Activated naive CD8-positive, alpha-beta T cell treated with anti-CD3 and anti-CD28 coated beads, Interleukin-2, amount 10 ng/mL, durations not matched to agents 7 days and 5 days (primary cell): ENCODE results near the gene MOB4. TPM values are rescaled to one million over a fixed set of nuclear protein-coding genes. Genes with fewer than 3 reads are reported as not detected.
A peak's percentile ranks its signal among the peaks of the same experiment; 100 is the strongest.
"Not testable (repeated sequence)": the region's sequence is repeated elsewhere in the genome, so short reads cannot be mapped to it uniquely, and the experiment has no call there.

Experiments
- ATAC-seq: fragments of 150-1000 bp; cut with Tn5 transposase; one replicate; pipeline ENCODE4 v1.10.0; 2021; ENCODE audit warnings: low read depth, moderate library complexity
- POLR2A ChIA-PET: fragments of 350-600 bp; sonication (Branson Sonifier 250); formaldehyde crosslinking; loops from one replicate; lab custom pipeline; 2021; ENCODE audit warnings: antibody characterized with exemption; lab: Charles Lee
- DNase-seq: peaks from one replicate; pipeline ENCODE4 v3.0.0; 2021
- H3K27ac Mint-ChIP-seq: one replicate; pipeline ENCODE4 v1.8.0; 2022; ENCODE audit warnings: mild to moderate bottlenecking, mixed read lengths
- H3K27me3 Mint-ChIP-seq: one replicate; pipeline ENCODE4 v1.8.0; 2022; ENCODE audit warnings: mild to moderate bottlenecking, moderate library complexity, mixed read lengths
- H3K36me3 Mint-ChIP-seq: one replicate; pipeline ENCODE4 v1.8.0; 2021; ENCODE audit warnings: mild to moderate bottlenecking, mixed read lengths
- H3K4me1 Mint-ChIP-seq: one replicate; pipeline ENCODE4 v1.8.0; 2021; ENCODE audit warnings: mixed read lengths
- H3K4me3 Mint-ChIP-seq: one replicate; pipeline ENCODE4 v1.8.0; 2022; ENCODE audit warnings: mild to moderate bottlenecking, moderate library complexity, mixed read lengths
- H3K9me3 Mint-ChIP-seq: one replicate; pipeline ENCODE4 v1.8.0; 2021; ENCODE audit warnings: mixed read lengths
- total RNA-seq, 2 experiments: library from RNA; stranded (reverse); gene quantifications; one replicate each; pipeline ENCODE4 v1.2.3, GENCODE V29; 2021

Gene MOB4
- total RNA-seq, 2 experiments from 2014 or later, result 17.2 to 18.1 TPM

DNA sequence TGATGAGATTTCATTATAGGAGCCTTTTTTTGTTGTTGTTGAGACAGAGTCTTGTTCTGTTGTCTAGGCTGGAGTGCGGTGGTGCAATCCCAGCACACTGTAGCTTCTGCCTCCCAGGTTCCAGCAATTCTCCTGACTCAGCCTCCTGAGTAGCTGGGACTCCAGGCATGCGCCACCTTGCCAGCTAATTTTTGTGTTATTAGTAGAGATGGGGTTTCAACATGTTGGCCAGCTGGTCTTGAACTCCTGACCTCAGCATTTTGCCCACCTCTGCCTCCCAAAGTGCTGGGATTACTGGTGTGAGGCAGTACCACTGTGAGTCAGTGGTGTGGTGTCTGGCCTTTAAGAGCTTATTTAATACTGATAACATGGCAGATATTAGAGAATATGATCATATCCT, 60.1 kb downstream of the MOB4 start:
- H3K9me3 Mint-ChIP-seq, result peaks cover 12% of the 10 kb centered on the region
- H3K27ac Mint-ChIP-seq, result no peak overlapping the region
- POLR2A ChIA-PET, result no interaction called here
- no peak overlapping the region for H3K4me3 Mint-ChIP-seq
- peaks cover 25% of the 10 kb centered on the region for H3K36me3 Mint-ChIP-seq
- DNase-seq (no peak), ATAC-seq (no peak)
- no peaks in the 10 kb centered on the region for H3K4me1 Mint-ChIP-seq
- H3K27me3 Mint-ChIP-seq, result no peaks in the 10 kb centered on the region

DNA sequence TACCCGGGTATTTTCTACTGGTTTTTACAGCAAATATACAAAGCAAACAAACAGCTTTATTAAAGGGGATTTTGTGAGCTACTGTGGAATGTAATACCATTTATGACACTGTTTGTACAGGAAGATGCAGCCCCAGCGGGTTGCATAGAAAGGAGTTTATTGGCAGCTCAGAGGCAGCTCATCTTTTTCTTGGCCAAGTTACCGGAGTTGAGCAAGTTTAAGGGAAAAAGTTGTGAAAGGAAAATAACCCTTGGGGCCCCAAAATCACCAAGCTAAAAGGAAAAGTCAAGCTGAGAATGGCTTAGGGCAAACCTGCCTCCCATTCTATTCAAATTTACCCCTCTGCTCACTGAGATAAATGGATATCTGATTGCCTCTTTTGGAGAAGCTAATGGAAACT, 60.8 kb downstream of the MOB4 start:
- DNase-seq, result no peak
- Mint-ChIP-seq H3K4me1 (no peaks in the 10 kb centered on the region), H3K9me3 (peaks cover 12% of the 10 kb centered on the region), H3K27me3 (no peaks in the 10 kb centered on the region), H3K27ac (no peak overlapping the region), H3K36me3 (peaks cover 25% of the 10 kb centered on the region), H3K4me3 (no peak overlapping the region)
- POLR2A ChIA-PET, result no interaction called here
- ATAC-seq, result no peak

DNA sequence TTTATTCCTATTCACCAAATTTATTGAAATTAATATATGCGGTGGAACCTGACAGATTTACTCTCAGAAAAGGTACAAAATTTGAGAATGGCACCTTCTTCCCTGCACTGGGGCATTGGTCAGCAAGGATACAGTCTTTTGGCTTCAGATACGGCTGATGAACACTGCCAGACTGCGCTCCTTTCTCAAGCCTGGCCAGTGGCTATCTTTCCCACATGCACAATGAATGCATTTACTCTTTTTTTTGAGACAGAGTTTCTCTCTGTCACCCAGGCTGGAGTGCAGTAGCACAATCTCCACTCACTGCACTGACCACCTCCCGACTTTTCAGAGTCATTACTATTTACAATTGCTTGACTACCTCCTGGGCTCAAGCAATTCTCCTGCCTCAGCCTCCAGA, 61.6 kb downstream of the MOB4 start:
- H3K27me3 Mint-ChIP-seq, result no peaks in the 10 kb centered on the region
- H3K27ac Mint-ChIP-seq, result no peak overlapping the region
- DNase-seq (no peak), ATAC-seq (no peak)
- POLR2A ChIA-PET, result no interaction called here
- peaks cover 19% of the 10 kb centered on the region for H3K36me3 Mint-ChIP-seq
- peaks cover 9% of the 10 kb centered on the region for H3K9me3 Mint-ChIP-seq
- H3K4me1 Mint-ChIP-seq, result no peaks in the 10 kb centered on the region
- H3K4me3 Mint-ChIP-seq, result no peak overlapping the region

DNA sequence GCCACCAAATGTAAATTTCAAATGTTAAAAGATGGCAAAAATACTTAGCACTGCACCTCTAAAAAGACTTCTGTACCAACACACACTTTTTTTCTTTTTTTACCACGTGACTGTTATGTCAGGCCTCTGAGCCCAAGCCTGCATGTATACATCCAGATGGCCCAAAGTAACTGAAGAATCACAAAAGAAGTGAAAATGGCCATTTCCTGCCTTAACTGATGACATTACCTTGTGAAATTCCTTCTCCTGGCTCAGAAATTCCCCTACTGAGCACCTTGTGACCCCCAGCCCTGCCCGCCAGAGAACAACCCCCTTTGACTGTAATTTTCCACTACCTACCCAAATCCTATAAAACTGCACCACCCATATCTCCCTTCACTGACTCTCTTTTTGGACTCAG, 62.4 kb downstream of the MOB4 start:
- POLR2A ChIA-PET, DNase-seq, H3K9me3 Mint-ChIP-seq: not testable (repeated sequence)

DNA sequence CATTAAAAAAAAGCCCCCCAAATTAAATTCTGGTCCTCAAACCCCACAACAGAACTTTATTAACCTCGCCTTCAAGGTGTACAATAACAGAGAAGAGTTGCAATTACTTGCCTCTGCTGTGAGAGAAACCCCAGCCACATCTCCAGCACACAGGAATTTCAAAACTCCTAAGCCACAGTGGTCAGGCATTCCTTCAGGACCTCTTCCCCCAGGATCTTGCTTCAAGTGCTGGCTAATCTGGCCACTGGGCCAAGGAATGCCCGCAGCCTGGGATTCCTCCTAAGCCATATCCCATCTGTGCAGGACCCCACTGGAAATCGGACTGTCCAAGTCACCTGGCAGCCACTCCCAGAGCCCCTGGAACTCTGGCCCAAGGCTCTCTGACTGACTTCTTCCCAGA, 64.3 kb downstream of the MOB4 start:
- H3K27ac Mint-ChIP-seq, ATAC-seq, H3K36me3 Mint-ChIP-seq, H3K27me3 Mint-ChIP-seq, DNase-seq, H3K4me1 Mint-ChIP-seq, H3K9me3 Mint-ChIP-seq, H3K4me3 Mint-ChIP-seq, POLR2A ChIA-PET: not testable (repeated sequence)

More for the DNA sequence above, 62.4 kb downstream of the MOB4 start:
- not testable (repeated sequence) for H3K27ac Mint-ChIP-seq, H3K27me3 Mint-ChIP-seq, H3K4me3 Mint-ChIP-seq, ATAC-seq, H3K4me1 Mint-ChIP-seq
- H3K36me3 Mint-ChIP-seq, result peaks cover 11% of the 10 kb centered on the region

DNA sequence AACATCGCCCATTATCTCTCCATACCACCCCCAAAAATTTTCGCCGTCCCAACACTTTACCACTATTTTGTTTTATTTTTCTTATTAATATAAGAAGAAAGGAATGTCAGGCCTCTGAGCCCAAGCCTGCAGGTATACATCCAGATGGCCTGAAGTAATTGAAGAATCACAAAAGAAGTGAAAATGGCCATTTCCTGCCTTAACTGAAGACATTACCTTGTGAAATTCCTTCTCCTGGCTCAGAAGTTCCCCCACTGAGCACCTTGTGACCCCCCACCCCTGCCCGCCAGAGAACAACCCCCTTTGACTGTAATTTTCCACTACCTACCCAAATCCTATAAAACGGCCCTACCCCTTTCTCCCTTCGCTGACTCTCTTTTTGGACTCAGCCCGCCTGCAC, 71.4 kb downstream of the MOB4 start:
- DNase-seq, H3K9me3 Mint-ChIP-seq, ATAC-seq, H3K27me3 Mint-ChIP-seq, H3K36me3 Mint-ChIP-seq, H3K4me1 Mint-ChIP-seq, POLR2A ChIA-PET, H3K27ac Mint-ChIP-seq, H3K4me3 Mint-ChIP-seq: not testable (repeated sequence)

DNA sequence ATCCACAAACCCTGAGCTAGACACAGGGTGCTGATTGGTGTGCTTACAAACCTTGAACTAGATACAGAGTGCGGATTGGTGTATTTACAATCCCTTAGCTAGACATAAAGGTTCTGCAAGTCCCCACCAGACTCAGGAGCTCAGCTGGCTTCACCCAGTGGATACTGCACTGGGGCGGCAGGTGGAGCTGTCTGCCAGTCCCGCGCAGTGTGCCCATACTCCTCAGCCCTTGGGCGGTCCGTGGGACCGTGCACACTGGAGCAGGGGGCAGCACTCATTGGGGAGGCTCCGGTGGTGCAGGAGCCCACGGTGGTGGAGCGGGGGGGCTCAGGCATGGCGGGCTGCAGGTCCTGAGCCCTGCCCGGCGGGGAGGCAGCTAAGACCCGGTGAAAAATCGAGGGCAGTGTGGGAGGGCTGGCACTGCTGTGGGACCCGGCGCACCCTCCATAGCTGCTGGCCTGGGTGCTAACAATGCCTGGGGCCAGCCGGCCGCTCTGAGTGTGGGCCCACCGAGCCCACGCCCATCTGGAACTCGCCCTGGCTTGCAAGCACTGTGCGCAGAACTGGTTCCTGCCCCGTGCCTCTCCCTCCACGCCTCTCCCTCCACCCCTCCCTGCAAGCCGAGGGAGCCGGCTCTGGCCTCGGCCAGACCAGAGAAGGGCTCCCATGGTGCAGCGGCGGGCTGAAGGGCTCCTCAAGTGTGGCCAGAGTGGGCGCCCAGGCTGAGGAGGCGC, 75.6 kb downstream of the MOB4 start:
- H3K4me3 Mint-ChIP-seq, result no peak overlapping the region
- peaks cover 5% of the 10 kb centered on the region for H3K27me3 Mint-ChIP-seq
- ATAC-seq (no peak), DNase-seq (no peak)
- POLR2A ChIA-PET, result no interaction called here
- no peaks in the 10 kb centered on the region for H3K9me3 Mint-ChIP-seq
- H3K36me3 Mint-ChIP-seq, result no peaks in the 10 kb centered on the region
- no peak overlapping the region for H3K27ac Mint-ChIP-seq
- no peaks in the 10 kb centered on the region for H3K4me1 Mint-ChIP-seq

DNA sequence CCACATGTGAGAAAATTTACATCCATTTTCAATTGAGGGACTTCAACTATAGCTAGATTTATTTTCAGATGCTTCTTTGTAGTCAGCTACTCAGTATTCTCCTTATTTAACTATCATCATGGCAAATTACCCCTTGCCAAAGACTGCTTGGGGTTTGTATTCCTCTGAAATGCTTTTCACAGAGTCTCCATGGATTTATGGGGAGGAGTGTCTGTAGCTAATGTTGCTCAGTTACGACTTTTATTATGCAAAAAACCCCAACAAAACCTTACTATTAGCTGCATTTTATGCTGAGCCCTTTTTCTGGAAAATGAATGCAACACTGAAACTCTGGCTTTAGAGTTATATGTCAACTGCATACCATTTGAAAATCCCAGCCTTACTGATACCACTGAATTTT, 80.9 kb downstream of the MOB4 start:
- no peaks in the 10 kb centered on the region for H3K36me3 Mint-ChIP-seq
- H3K4me3 Mint-ChIP-seq, result no peak overlapping the region
- peaks cover 8% of the 10 kb centered on the region for H3K27me3 Mint-ChIP-seq
- peaks cover 4% of the 10 kb centered on the region for H3K4me1 Mint-ChIP-seq
- H3K27ac Mint-ChIP-seq, result no peak overlapping the region
- POLR2A ChIA-PET, result no interaction called here
- no peak for DNase-seq
- no peak for ATAC-seq
- H3K9me3 Mint-ChIP-seq, result no peaks in the 10 kb centered on the region

DNA sequence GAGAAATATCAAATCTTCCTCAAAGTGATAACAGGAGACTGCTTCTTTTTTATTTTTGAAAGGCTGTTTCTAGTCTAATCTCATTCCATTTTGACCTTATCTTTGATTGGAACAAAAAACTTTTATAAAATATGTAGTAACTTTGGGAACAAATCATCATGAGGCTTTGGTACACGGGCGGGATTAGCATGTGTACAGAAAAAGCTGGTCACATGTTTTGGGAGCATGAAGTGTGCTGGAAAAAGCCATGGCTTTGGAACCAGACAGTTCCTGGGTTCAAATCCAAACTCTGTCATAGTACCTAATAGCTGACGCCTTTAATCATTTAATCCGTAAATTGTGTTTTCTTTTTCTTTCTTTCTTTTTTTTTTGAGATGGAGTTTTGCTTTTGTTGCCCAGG, 81.3 kb downstream of the MOB4 start:
- no peak for ATAC-seq
- Mint-ChIP-seq H3K27ac (no peak overlapping the region), H3K4me3 (no peak overlapping the region), H3K9me3 (no peaks in the 10 kb centered on the region), H3K36me3 (no peaks in the 10 kb centered on the region), H3K4me1 (peaks cover 4% of the 10 kb centered on the region), H3K27me3 (peaks cover 8% of the 10 kb centered on the region)
- no peak for DNase-seq
- POLR2A ChIA-PET, result no interaction called here

DNA sequence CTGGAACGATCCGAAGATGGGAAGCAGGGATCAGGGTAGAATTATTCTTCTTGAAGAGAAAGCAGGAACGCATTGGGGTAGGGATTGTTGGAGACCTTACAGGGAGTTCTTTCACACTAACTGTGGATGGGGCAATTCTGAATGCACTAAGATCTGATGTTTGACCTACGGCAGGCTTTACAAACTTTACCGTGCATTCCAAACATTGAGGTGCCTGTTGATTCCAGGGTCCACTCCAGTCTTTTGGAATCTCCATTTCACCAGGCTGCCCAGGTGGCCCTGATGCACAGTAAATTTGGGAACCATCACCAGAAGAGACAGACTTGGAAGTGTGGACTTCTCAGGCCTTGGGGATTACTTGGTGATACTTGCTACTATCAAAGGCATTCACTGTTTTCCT, 82.6 kb downstream of the MOB4 start:
- Mint-ChIP-seq H3K36me3 (no peaks in the 10 kb centered on the region), H3K4me3 (no peak overlapping the region), H3K27me3 (peaks cover 8% of the 10 kb centered on the region), H3K9me3 (no peaks in the 10 kb centered on the region), H3K27ac (no peak overlapping the region), H3K4me1 (peaks cover 4% of the 10 kb centered on the region)
- no peak for DNase-seq
- ATAC-seq, result no peak
- POLR2A ChIA-PET, result no interaction called here

DNA sequence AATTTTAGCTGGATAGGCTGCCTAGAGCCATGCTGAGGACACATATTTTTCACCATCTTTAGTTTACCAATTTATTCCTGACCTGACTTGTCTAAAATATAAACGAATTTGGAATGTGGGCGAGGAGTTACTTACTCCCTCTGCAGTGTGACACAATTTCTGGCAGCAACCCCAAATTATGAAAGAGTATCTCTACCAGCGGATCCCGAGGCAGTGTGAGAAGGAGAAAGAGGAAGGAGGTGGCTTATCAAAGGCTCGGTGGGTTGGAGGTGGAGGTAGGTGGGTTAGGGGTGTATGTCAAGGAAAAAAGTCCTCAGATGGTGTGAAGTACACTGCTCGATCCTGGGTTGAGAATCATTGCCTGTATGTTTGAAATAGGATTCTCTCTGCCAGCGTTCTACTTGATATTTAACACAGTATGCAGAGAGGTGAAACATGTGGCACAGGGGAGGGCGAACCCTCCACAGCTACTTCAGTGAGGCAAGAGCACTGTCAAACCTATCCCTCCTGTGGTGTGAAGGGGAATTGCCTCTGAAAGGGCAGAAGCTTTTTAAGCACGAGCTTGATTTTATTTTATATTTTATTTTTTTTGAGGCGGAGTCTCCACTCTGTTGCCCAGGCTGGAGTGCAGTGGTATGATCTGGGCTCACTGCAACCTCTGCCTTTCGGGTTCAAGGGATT, 83.6 kb downstream of the MOB4 start:
- Mint-ChIP-seq H3K36me3 (no peaks in the 10 kb centered on the region), H3K4me3 (peak overlapping the region; percentile 23), H3K4me1 (peaks cover 4% of the 10 kb centered on the region), H3K27me3 (peaks cover 8% of the 10 kb centered on the region), H3K27ac (no peak overlapping the region), H3K9me3 (no peaks in the 10 kb centered on the region)
- DNase-seq (no peak), ATAC-seq (peak; percentile 89)
- POLR2A ChIA-PET, result no interaction called here

DNA sequence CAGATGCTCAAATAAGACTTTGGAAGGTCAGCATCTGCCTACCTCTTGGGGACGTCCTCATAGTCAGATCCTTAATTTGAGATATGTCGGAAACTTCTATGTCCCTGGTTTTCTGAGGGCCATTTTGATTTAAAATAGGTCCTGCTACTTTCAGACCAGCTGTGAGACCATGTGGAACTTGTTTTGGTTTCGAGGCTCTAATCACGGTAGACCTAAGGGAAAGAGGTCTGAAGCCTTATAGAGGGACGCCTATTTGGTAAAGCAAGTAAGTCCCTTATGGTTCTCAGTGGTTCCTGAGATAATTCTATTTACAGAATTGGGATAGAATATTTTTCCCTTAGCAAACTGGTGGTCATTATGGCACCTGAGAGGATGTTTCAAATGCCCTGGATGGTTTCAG, 84.4 kb downstream of the MOB4 start:
- H3K27me3 Mint-ChIP-seq, result peaks cover 3% of the 10 kb centered on the region
- H3K27ac Mint-ChIP-seq, result no peak overlapping the region
- peaks cover 4% of the 10 kb centered on the region for H3K4me1 Mint-ChIP-seq
- no peaks in the 10 kb centered on the region for H3K36me3 Mint-ChIP-seq
- ATAC-seq (no peak), DNase-seq (no peak)
- no peaks in the 10 kb centered on the region for H3K9me3 Mint-ChIP-seq
- H3K4me3 Mint-ChIP-seq, result no peak overlapping the region
- POLR2A ChIA-PET, result no interaction called here

DNA sequence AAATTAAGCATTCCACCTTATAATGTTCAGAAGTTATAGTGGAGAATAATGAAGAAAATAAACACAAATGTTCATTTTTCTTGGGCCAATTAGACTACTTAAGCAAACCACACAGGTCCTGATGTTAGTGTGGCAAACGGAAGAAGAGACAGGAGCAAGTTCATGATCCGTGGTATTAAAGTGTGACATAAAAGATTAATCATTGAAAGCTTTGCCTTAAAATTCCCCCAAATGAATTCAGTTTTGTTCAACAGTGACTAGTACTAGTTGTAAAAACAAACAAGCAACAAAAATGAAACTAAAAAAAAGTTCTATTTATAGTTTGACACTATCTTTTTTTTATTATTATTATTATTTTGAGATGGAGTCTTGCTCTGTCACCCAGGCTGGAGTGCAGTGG, 85.9 kb downstream of the MOB4 start:
- Mint-ChIP-seq H3K27ac (no peak overlapping the region), H3K4me1 (peaks cover 4% of the 10 kb centered on the region), H3K9me3 (no peaks in the 10 kb centered on the region), H3K4me3 (no peak overlapping the region), H3K27me3 (peaks cover 3% of the 10 kb centered on the region), H3K36me3 (no peaks in the 10 kb centered on the region)
- POLR2A ChIA-PET, result no interaction called here
- no peak for ATAC-seq
- DNase-seq, result no peak
